GM20431 (cell line): ENCODE measurements around the gene GABRE.

Experiments used
- in situ Hi-C: fragments of 300-500 bp; cut with MseI, MboI; formaldehyde crosslinking; loops from one replicate; pipeline ENCODE4 v1.15.0; 2020; ENCODE audit warnings: low sequenced_read_pairs; ENCODE audit not compliant: unreplicated experiment

The GABRE gene

GRCh38 chrX:151974336-151975227 lies at the start of gene GABRE:
GABRE (minus strand) TSS chrX:151974676; CDS start chrX:151974625, 51 bp downstream.
- in situ Hi-C loops: no loop called here

- in situ Hi-C loops: no loop called here
Measured at GRCh38 chrX:152020888-152021287, 46.4 kb upstream of the GABRE start.

GRCh38 chrX:151999813-152000212 lies 25.3 kb upstream of the GABRE start:
- in situ Hi-C loops: no loop called here

GRCh38 chrX:151997539-151997938 lies 23.1 kb upstream of the GABRE start:
- in situ Hi-C loops: no loop called here

- in situ Hi-C loops: no loop called here
Measured at GRCh38 chrX:151996347-151996746, 21.9 kb upstream of the GABRE start.

- in situ Hi-C loops: no loop called here
Measured at GRCh38 chrX:151994476-151994875, 20.0 kb upstream of the GABRE start.

GRCh38 chrX:151988706-151989299 lies 14.3 kb upstream of the GABRE start:
- in situ Hi-C loops: no loop called here

- in situ Hi-C loops: no loop called here
Measured at GRCh38 chrX:151987108-151987507, 12.6 kb upstream of the GABRE start.

- in situ Hi-C loops: no loop called here
Measured at GRCh38 chrX:151985955-151986354, 11.5 kb upstream of the GABRE start.

GRCh38 chrX:151985531-151985930 lies 11.1 kb upstream of the GABRE start:
- in situ Hi-C loops: no loop called here

- in situ Hi-C loops: no loop called here
Measured at GRCh38 chrX:151984902-151985301, 10.4 kb upstream of the GABRE start.

GRCh38 chrX:151984328-151984727 lies 9.9 kb upstream of the GABRE start:
- in situ Hi-C loops: no loop called here

GRCh38 chrX:151983186-151983585 lies 8.7 kb upstream of the GABRE start:
- in situ Hi-C loops: no loop called here

GRCh38 chrX:151982222-151982621 lies 7.7 kb upstream of the GABRE start:
- in situ Hi-C loops: no loop called here

- in situ Hi-C loops: no loop called here
Measured at GRCh38 chrX:151981129-151981528, 6.7 kb upstream of the GABRE start.

GRCh38 chrX:151977923-151978322 lies 3.4 kb upstream of the GABRE start:
- in situ Hi-C loops: no loop called here

- in situ Hi-C loops: no loop called here
Measured at GRCh38 chrX:151977009-151977408, 2.5 kb upstream of the GABRE start.

GRCh38 chrX:151975736-151976275 lies 1.3 kb upstream of the GABRE start:
- in situ Hi-C loops: no loop called here

GRCh38 chrX:151975228-151975593 lies 735 bp upstream of the GABRE start:
- in situ Hi-C loops: no loop called here

- in situ Hi-C loops: no loop called here
Measured at GRCh38 chrX:151973851-151974335, 583 bp downstream of the GABRE start.

- in situ Hi-C loops: no loop called here
Measured at GRCh38 chrX:151973060-151973661, 1.3 kb downstream of the GABRE start.
